CD14-positive monocyte (primary cell): ENCODE measurements around the gene NACC1. TPM values are rescaled to one million over a fixed set of nuclear protein-coding genes. Genes with fewer than 3 reads are reported as not detected.
A peak's percentile ranks its signal among the peaks of the same experiment; 100 is the strongest.

Source experiments
- DNase-seq, 3 donors: peaks; one replicate each; pipeline ENCODE4 v3.0.0-alpha.2; 2011 to 2022
- H2AFZ ChIP-seq: 2 replicates; pipeline ENCODE4 v1.6.0; 2012; ENCODE audit warnings: mild to moderate bottlenecking, low read depth, low read length, inconsistent platforms; ENCODE audit not compliant: insufficient read depth, poor library complexity, severe bottlenecking
- H3K27ac ChIP-seq, 2 donors: 1 replicate in 1 of 2; 2 replicates in 1 of 2; pipeline ENCODE4 v1.5.1; 2012 to 2013; ENCODE audit warnings: low read length in 2 of 2, control low read depth in 1 of 2, inconsistent platforms in 1 of 2, low read depth in 1 of 2, mild to moderate bottlenecking in 1 of 2
- H3K27me3 ChIP-seq, 2 donors: one replicate each; pipeline versions ENCODE4 v1.6.0 to v1.6.1; 2011 to 2013; ENCODE audit warnings: low read length in 2 of 2; ENCODE audit not compliant: control insufficient read depth in 2 of 2, insufficient read depth in 2 of 2
- H3K36me3 ChIP-seq, 2 donors: replicated peaks in 1 of 2; 1 replicate in 1 of 2; 2 replicates in 1 of 2; pipeline versions ENCODE4 v1.5.1 to v1.6.1; 2012 to 2013; ENCODE audit warnings: low read length in 2 of 2, control low read depth in 1 of 2, inconsistent platforms in 1 of 2, mild to moderate bottlenecking in 1 of 2; ENCODE audit not compliant: insufficient read depth in 2 of 2, control insufficient read depth in 1 of 2
- H3K4me1 ChIP-seq, 2 donors: 1 replicate in 1 of 2; 2 replicates in 1 of 2; pipeline versions ENCODE4 v1.5.1 to v1.6.1; 2012 to 2013; ENCODE audit warnings: low read length in 2 of 2, control low read depth in 1 of 2, inconsistent platforms in 1 of 2, mild to moderate bottlenecking in 1 of 2, moderate library complexity in 1 of 2; ENCODE audit not compliant: insufficient read depth in 2 of 2, control insufficient read depth in 1 of 2
- H3K4me2 ChIP-seq: replicated peaks from 2 replicates; pipeline ENCODE3; 2012; ENCODE audit warnings: low read length, moderate library complexity, mild to moderate bottlenecking; ENCODE audit not compliant: poor library complexity, severe bottlenecking; ENCODE audit errors: extremely low read depth
- H3K4me3 ChIP-seq, 3 experiments: fragments of 200-600 bp in 1 of 3; sonication (generic) in 1 of 3; replicated peaks in 1 of 3; 1 replicate in 2 of 3; 2 replicates in 1 of 3; pipeline ENCODE4 v1.5.1; 2011 to 2013; ENCODE audit warnings: low read length in 3 of 3, mild to moderate bottlenecking in 3 of 3, control low read depth in 2 of 3, low read depth in 2 of 3, inconsistent platforms in 1 of 3, moderate library complexity in 1 of 3
- H3K79me2 ChIP-seq: 2 replicates; pipeline ENCODE4 v1.6.0; 2012; ENCODE audit warnings: mild to moderate bottlenecking, control low read depth, inconsistent platforms, low read length, moderate library complexity; ENCODE audit not compliant: insufficient read depth
- H3K9ac ChIP-seq: 2 replicates; pipeline ENCODE4 v1.6.0; 2017; ENCODE audit warnings: low read length, mild to moderate bottlenecking; ENCODE audit not compliant: insufficient read depth, poor library complexity, severe bottlenecking
- H3K9me3 ChIP-seq, 2 donors: replicated peaks in 1 of 2; 1 replicate in 1 of 2; 2 replicates in 1 of 2; pipeline versions ENCODE4 v1.5.1 to v1.6.1; 2012 to 2013; ENCODE audit warnings: low read length in 2 of 2, control low read depth in 1 of 2; ENCODE audit not compliant: control insufficient read depth in 1 of 2, insufficient read depth in 1 of 2
- H4K20me1 ChIP-seq: 2 replicates; pipeline ENCODE4 v1.6.0; 2012; ENCODE audit warnings: mild to moderate bottlenecking, low read length, control low read depth, moderate library complexity; ENCODE audit not compliant: insufficient read depth
- H3K27ac Mint-ChIP-seq, 7 donors: one replicate each; pipeline ENCODE4 v1.8.0; 2020; ENCODE audit warnings: mild to moderate bottlenecking in 7 of 7, mixed read lengths in 7 of 7, moderate library complexity in 6 of 7, inconsistent platforms in 2 of 7
- H3K27me3 Mint-ChIP-seq, 3 donors: one replicate each; pipeline ENCODE4 v1.8.0; 2021 to 2022; ENCODE audit warnings: low read depth in 3 of 3, mild to moderate bottlenecking in 3 of 3, mixed read lengths in 3 of 3, moderate library complexity in 3 of 3, inconsistent platforms in 1 of 3
- H3K36me3 Mint-ChIP-seq, 2 donors: one replicate each; pipeline ENCODE4 v1.8.0; 2020; ENCODE audit warnings: mixed read lengths in 2 of 2, inconsistent platforms in 1 of 2, mild to moderate bottlenecking in 1 of 2
- H3K4me1 Mint-ChIP-seq: one replicate; pipeline ENCODE4 v1.8.0; 2020; ENCODE audit warnings: mild to moderate bottlenecking, mixed read lengths
- H3K4me3 Mint-ChIP-seq, 2 donors: one replicate each; pipeline ENCODE4 v1.8.0; 2020; ENCODE audit warnings: mild to moderate bottlenecking in 2 of 2, mixed read lengths in 2 of 2, moderate library complexity in 1 of 2
- H3K9me3 Mint-ChIP-seq, 7 donors: one replicate each; pipeline ENCODE4 v1.8.0; 2020 to 2022; ENCODE audit warnings: mixed read lengths in 7 of 7, mild to moderate bottlenecking in 6 of 7, moderate library complexity in 6 of 7, inconsistent platforms in 2 of 7
- WGBS: methylation state at CpG from one replicate; pipeline ENCODE4 v1.1.5; 2013; ENCODE audit warnings: missing lambda C conversion rate; ENCODE audit not compliant: insufficient coverage; 5-methylcytosine and 5-hydroxymethylcytosine counted together
- intact Hi-C, 2 donors: fragments of 100-400 bp; cut with micrococcal nuclease; formaldehyde crosslinking; loops; one replicate each; pipeline versions ENCODE4 v1.15.0 to v1.15.1; 2023
- polyA plus RNA-seq, 3 donors: library from polyadenylated mRNA; depleted of rRNA in 1 of 3; unstranded in 2 of 3; stranded (reverse) in 1 of 3; fragments of 300-500 nt in 2 of 3; fragments of >200 nt in 1 of 3; fragmentation: Illumina TruSeq in 2 of 3; gene quantifications; 1 replicate in 2 of 3; 2 replicates in 1 of 3; pipeline ENCODE4 v1.2.3, GENCODE V29; 2012 to 2021
- TF ChIP-seq, protein P1 (sequence below): fragments of 200-600 bp; IDR thresholded peaks from one replicate; pipeline ENCODE4 v1.8.0; 2022; ENCODE audit warnings: antibody characterized with exemption, mild to moderate bottlenecking

Gene NACC1
- polyA plus RNA-seq, 3 donors: 1.1 to 20.1 (median 2.2) TPM

DNA sequence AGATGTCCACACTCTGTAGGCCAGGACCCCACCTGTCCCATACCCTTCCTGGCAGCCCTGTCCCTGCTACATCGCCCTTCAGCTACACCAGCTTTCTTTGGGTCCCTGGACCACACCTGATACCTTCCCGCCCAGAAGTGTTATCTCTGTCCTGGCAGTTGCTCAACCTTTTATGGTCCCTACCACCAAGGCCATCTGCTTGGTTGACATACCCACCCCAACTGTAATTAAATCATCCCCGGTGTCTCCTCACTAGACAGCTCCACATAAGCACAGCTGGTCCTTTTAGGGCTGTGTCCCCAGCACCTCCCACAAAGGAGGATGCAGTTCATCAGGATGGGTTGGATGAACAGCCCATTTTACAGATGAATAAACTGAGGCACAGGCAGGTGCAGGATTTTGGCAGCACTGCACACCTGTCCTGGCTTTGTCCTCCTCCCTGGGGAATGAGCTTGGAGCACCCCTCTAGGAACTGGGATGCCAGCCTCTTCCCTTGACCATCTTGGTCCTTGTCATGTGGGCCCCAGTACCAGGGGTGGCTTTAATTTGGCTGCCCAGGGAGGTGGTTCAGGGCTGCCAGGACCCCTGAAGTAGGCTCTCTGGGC lies 12.9 kb downstream of the NACC1 start:
- Histone ChIP-seq H2AFZ (no peak overlapping the region), H3K4me2 (no peak overlapping the region), H3K27ac (peak overlapping the region in 1 of 2 donors; percentile 12), H3K4me3 (no peak overlapping the region), H3K27me3 (no peaks in the 10 kb centered on the region), H4K20me1 (peaks cover 75% of the 10 kb centered on the region), H3K9me3 (no peaks in the 10 kb centered on the region), H3K36me3 (peaks cover 15 to 38% of the 10 kb centered on the region in 2 donors), H3K9ac (no peak overlapping the region), H3K79me2 (peaks cover 84% of the 10 kb centered on the region), H3K4me1 (no peaks in the 10 kb centered on the region)
- TF ChIP-seq, protein P1, sequence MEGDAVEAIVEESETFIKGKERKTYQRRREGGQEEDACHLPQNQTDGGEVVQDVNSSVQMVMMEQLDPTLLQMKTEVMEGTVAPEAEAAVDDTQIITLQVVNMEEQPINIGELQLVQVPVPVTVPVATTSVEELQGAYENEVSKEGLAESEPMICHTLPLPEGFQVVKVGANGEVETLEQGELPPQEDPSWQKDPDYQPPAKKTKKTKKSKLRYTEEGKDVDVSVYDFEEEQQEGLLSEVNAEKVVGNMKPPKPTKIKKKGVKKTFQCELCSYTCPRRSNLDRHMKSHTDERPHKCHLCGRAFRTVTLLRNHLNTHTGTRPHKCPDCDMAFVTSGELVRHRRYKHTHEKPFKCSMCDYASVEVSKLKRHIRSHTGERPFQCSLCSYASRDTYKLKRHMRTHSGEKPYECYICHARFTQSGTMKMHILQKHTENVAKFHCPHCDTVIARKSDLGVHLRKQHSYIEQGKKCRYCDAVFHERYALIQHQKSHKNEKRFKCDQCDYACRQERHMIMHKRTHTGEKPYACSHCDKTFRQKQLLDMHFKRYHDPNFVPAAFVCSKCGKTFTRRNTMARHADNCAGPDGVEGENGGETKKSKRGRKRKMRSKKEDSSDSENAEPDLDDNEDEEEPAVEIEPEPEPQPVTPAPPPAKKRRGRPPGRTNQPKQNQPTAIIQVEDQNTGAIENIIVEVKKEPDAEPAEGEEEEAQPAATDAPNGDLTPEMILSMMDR: no peak
- intact Hi-C loops: no loop called here
- Mint-ChIP-seq H3K9me3 (peaks cover 0 to 1% (median 0%) of the 10 kb centered on the region in 7 donors), H3K27me3 (no peaks in the 10 kb centered on the region), H3K4me1 (peaks cover 19% of the 10 kb centered on the region), H3K4me3 (no peak overlapping the region), H3K27ac (peak overlapping the region in 3 of 7 donors; percentile 5 to 70 (median 58)), H3K36me3 (peaks cover 17 to 39% of the 10 kb centered on the region in 2 donors)
- DNase-seq: no peak
- WGBS: 100% methylated on average over 2 of the region's 3 CpGs

DNA sequence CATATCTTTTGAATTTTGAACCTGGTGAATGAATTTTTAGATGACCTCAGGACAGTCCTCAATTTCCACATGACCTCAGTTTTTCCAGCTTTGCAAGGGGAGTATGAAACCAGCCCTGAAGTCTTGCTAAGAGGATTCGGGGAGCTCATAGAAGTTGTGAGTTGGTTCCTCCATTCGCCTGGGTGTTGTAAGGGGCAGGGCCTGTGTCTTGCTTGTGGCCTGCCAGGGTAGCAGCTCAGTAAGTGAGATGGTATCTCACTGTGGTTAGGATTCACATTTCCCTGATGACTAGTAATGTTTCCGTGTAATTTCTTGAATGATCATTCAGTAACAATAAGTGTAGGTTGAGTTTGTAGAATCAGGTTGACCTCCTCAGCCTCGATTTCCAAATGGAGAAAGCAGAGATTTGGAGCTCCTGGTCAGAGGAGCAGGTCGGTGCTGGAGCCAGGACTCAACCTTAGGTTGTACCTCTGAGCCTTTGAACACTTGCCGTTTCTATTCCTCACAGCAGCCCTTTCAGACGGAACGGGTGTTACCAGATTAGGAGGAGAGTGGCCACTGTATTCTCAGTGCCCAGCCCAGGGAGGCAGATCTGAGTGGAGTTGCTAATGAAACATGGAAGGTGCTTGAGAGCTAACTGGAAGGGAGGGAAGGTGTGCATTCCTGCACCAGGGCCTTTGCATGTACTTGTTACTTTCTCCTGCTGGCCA lies 14.6 kb downstream of the NACC1 start:
- H3K4me3 Mint-ChIP-seq: no peak overlapping the region
- H3K27ac Mint-ChIP-seq: peak overlapping the region in 3 of 7 donors; percentile 21 to 33 (median 32)
- no peaks in the 10 kb centered on the region for H3K27me3 ChIP-seq
- TF ChIP-seq, protein P1: no peak
- no peaks in the 10 kb centered on the region for H3K9me3 ChIP-seq
- intact Hi-C loops: no loop called here
- H3K36me3 ChIP-seq: peaks cover 28 to 46% of the 10 kb centered on the region in 2 donors
- H3K4me1 Mint-ChIP-seq: peaks cover 19% of the 10 kb centered on the region
- H3K9ac ChIP-seq: no peak overlapping the region
- H3K4me3 ChIP-seq: no peak overlapping the region
- H3K27ac ChIP-seq: peak overlapping the region in 1 of 2 donors; percentile 45
- H3K27me3 Mint-ChIP-seq: no peaks in the 10 kb centered on the region
- H3K4me2 ChIP-seq: no peak overlapping the region
- H3K79me2 ChIP-seq: peaks cover 69% of the 10 kb centered on the region
- 51% methylated on average over 5 of the region's 8 CpGs for WGBS
- no peaks in the 10 kb centered on the region for H3K4me1 ChIP-seq
- H3K36me3 Mint-ChIP-seq: peaks cover 23 to 52% of the 10 kb centered on the region in 2 donors
- peaks cover 0 to 2% (median 0%) of the 10 kb centered on the region in 7 donors for H3K9me3 Mint-ChIP-seq
- no peak for DNase-seq
- H4K20me1 ChIP-seq: peaks cover 70% of the 10 kb centered on the region
- no peak overlapping the region for H2AFZ ChIP-seq
